Measurements from ENCODE around the gene CKAP5.

The CKAP5 gene

GRCh38 chr11:46889689-46890475 lies 43.8 kb upstream of the CKAP5 start:
- peak; percentile 40 for DNase-seq (ENCODE audit: extremely low read depth, low read depth)
- TF ChIP-seq CTCF (IDR thresholded peaks at IDR 0.05; ENCODE audit: low read depth, low read length): peak; percentile 84

- no peak for DNase-seq (ENCODE audit: extremely low read depth, low read depth)
- no peak for TF ChIP-seq CTCF (IDR thresholded peaks at IDR 0.05; ENCODE audit: low read depth, low read length)
These were observed 43.2 kb upstream of the CKAP5 start for GRCh38 chr11:46889251-46889650.

GRCh38 chr11:46888636-46889035 lies 42.6 kb upstream of the CKAP5 start:
- TF ChIP-seq CTCF (IDR thresholded peaks at IDR 0.05; ENCODE audit: low read depth, low read length): no peak
- DNase-seq (ENCODE audit: extremely low read depth, low read depth): no peak

- no peak for TF ChIP-seq CTCF (IDR thresholded peaks at IDR 0.05; ENCODE audit: low read depth, low read length)
- no peak for DNase-seq (ENCODE audit: extremely low read depth, low read depth)
These were observed 40.1 kb upstream of the CKAP5 start for GRCh38 chr11:46886211-46886610.

GRCh38 chr11:46879056-46879585 lies 33.0 kb upstream of the CKAP5 start:
- no peak for DNase-seq (ENCODE audit: extremely low read depth, low read depth)
- TF ChIP-seq CTCF (IDR thresholded peaks at IDR 0.05; ENCODE audit: low read depth, low read length): no peak

- no peak for DNase-seq (ENCODE audit: extremely low read depth, low read depth)
- TF ChIP-seq CTCF (IDR thresholded peaks at IDR 0.05; ENCODE audit: low read depth, low read length): no peak
These were observed 31.5 kb upstream of the CKAP5 start for GRCh38 chr11:46877580-46877979.

GRCh38 chr11:46876471-46876870 lies 30.4 kb upstream of the CKAP5 start:
- DNase-seq (ENCODE audit: extremely low read depth, low read depth): no peak
- no peak for TF ChIP-seq CTCF (IDR thresholded peaks at IDR 0.05; ENCODE audit: low read depth, low read length)

Measured in AG09319 (cell line).